ENCODE measurements around the gene SSUH2.

DNA sequence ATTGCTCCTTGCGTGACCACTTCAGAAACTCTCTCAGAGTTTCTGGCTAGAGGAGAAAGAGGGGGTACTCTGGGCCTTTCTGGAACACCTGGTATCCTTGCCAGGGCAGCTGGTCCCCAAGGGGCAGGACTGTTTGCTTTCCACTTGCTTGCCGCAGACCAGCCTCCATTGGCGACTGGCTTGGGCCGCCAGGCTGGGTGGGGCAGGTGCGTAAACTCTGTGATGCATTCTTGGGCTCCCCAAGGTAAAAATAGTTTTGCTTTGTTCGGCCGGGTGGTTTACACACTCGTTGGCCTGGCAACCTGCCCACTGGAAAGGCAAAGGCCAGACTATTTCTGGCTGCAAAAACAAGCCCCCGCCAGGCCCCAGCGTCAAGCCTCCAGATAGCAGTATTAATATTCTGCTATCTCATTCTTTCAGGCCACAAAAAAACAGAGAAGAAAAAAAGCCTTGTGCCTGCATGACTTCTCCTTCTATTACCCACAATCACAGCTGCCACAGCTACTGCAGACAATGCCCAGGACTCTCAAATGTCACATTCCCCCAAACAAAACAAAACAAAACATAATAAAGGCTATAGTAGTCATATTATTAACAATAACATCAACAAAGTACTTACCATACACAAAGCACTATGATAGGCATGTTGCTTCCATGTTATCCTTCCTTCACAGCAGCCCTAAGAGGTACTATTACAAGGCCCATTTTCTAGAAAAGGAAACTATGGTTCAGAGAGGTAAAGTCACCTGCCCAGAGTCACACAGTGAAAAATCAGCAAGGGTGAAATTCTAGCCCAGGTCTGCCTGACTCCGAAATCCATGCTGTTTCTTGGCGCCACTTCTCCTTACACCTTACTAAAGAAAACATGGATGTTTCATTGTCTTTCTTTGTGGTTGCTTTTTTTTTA lies 14.0 kb upstream of the SSUH2 start:
- TF ChIP-seq, protein P1, sequence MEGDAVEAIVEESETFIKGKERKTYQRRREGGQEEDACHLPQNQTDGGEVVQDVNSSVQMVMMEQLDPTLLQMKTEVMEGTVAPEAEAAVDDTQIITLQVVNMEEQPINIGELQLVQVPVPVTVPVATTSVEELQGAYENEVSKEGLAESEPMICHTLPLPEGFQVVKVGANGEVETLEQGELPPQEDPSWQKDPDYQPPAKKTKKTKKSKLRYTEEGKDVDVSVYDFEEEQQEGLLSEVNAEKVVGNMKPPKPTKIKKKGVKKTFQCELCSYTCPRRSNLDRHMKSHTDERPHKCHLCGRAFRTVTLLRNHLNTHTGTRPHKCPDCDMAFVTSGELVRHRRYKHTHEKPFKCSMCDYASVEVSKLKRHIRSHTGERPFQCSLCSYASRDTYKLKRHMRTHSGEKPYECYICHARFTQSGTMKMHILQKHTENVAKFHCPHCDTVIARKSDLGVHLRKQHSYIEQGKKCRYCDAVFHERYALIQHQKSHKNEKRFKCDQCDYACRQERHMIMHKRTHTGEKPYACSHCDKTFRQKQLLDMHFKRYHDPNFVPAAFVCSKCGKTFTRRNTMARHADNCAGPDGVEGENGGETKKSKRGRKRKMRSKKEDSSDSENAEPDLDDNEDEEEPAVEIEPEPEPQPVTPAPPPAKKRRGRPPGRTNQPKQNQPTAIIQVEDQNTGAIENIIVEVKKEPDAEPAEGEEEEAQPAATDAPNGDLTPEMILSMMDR (IDR thresholded peaks at IDR 0.05), result no peak
- peak; percentile 57 to 58 for TF ChIP-seq EP300 (IDR thresholded peaks at IDR 0.05)

Measured in tibial nerve (tissue), 4 donors.